Pancreas (tissue), 10 donors: ENCODE measurements around the gene MAP3K5. TPM values are rescaled to one million over a fixed set of nuclear protein-coding genes. Genes with fewer than 3 reads are reported as not detected.

Source experiments
- ATAC-seq, 4 donors: fragments of 200-7000 bp; cut with Tn5 transposase; one replicate each; pipeline versions ENCODE4 v1.8.0 to v1.9.1; 2020; ENCODE audit warnings: mild to moderate bottlenecking in 4 of 4, moderate library complexity in 4 of 4
- DNase-seq, 6 donors: peaks; one replicate each; pipeline ENCODE4 v3.0.0-alpha.2; 2020
- FAIRE-seq: peaks from 2 replicates; lab custom pipeline; 2012; peaks lifted over from hg19 to GRCh38; lab: Jason Lieb, UNC
- H3K27ac ChIP-seq, 4 donors: fragments of 200-600 bp; sonication (generic); 1 replicate in 3 of 4; 2 replicates in 1 of 4; pipeline versions ENCODE4 v1.5.0 to v1.8.0; 2020
- H3K27me3 ChIP-seq, 4 donors: fragments of 200-600 bp; one replicate each; pipeline ENCODE4 v1.8.0; 2021
- H3K36me3 ChIP-seq, 3 donors: fragments of 200-600 bp; sonication (generic) in 1 of 3; one replicate each; pipeline versions ENCODE4 v1.5.0 to v1.8.0; 2020 to 2021
- H3K4me1 ChIP-seq, 3 donors: fragments of 200-600 bp; one replicate each; pipeline ENCODE4 v1.8.0; 2021
- H3K4me3 ChIP-seq, 4 donors: fragments of 200-600 bp; sonication (generic) in 2 of 4; one replicate each; pipeline versions ENCODE4 v1.5.0 to v1.8.0; 2020 to 2021
- H3K9me3 ChIP-seq, 4 donors: fragments of 200-600 bp; one replicate each; pipeline ENCODE4 v1.8.0; 2021
- CTCF ChIP-seq, 4 donors: fragments of 200-600 bp; sonication (generic) in 3 of 4; IDR thresholded peaks; one replicate each; pipeline versions ENCODE4 v1.5.0 to v1.8.0; 2021; ENCODE audit warnings: antibody characterized with exemption in 4 of 4
- WGBS, 2 donors: extraction: QIAGEN DNeasy Blood & Tissue Kit; methylation state at CpG; one replicate each; pipeline ENCODE4 v1.1.7; 2013; 5-methylcytosine and 5-hydroxymethylcytosine counted together
- intact Hi-C, 3 donors: fragments of 100-400 bp; cut with DNase I; formaldehyde crosslinking; loops; one replicate each; pipeline versions ENCODE4 v1.11.1 to v1.14.2; 2022
- polyA plus RNA-seq, 2 donors: library from polyadenylated mRNA; stranded (reverse); fragments of 200-250 nt; gene quantifications; one replicate each; pipeline ENCODE4 v1.2.3, GENCODE V29; 2013
- total RNA-seq, 6 donors: library from RNA; stranded (reverse); fragmentation: NEBNext Ultra II Directional in 4 of 6; extraction: Animal tissue kit (Norgen Biotek cat#: 25700) in 4 of 6; gene quantifications; one replicate each; pipeline versions ENCODE4 v1.2.1 to v1.2.4, GENCODE V29; 2021 to 2023
- donor health status: healthy with polysubstance abuse.
- donor health status: DM: no; HTN: no; CAD: no; lungs with moderate emphysema.
- donor health status: DM: no; HTN: no; CAD: no.
- donor health status: control.
- donor health status: control.
- donor health status: Bipolar disorder and iron deficiency.
- donor health status: DM: yes; HTN: yes; CAD: no.
- donor health status: DM: no; HTN: no; CAD: no.
- donor health status: DM: no; HTN: no; CAD: no.
- donor health status: DM: yes; HTN: yes; CAD: no.

Gene MAP3K5
- total and polyA plus RNA-seq, 8 donors, result 6.7 to 28.6 (median 19.4) TPM

DNA sequence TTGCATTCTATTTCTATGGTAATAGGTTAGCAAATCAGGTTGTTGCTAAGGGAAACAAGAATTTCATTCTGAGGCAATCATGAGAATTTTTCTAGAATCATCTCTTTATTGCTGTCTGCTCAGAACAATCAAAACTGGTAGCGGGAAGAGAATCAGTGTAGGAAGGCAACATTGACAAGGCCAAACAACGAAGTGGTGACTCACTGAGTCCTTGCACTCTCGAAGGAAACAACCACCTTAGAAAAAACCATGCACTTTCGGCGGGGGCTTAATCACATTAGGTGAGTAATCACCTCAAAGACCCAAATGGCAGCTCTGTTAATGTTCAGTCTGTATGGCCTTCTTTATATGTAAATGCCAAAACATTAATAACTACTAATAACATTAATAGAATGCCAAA lies 163.3 kb downstream of the MAP3K5 start:
- no peak overlapping the region for H3K27ac ChIP-seq
- DNase-seq (no peak), ATAC-seq (no peak), FAIRE-seq (no peak)
- H3K4me1 ChIP-seq, result no peaks in the 10 kb centered on the region
- H3K9me3 ChIP-seq, result no peaks in the 10 kb centered on the region
- intact Hi-C loops, result no loop called here
- no peaks in the 10 kb centered on the region for H3K27me3 ChIP-seq
- H3K4me3 ChIP-seq, result no peak overlapping the region
- no peak for TF ChIP-seq CTCF (IDR thresholded peaks at IDR 0.05)
- 88 to 90% methylated on average over 5 of the region's 5 CpGs for WGBS, 2 donors
- no peaks in the 10 kb centered on the region for H3K36me3 ChIP-seq

DNA sequence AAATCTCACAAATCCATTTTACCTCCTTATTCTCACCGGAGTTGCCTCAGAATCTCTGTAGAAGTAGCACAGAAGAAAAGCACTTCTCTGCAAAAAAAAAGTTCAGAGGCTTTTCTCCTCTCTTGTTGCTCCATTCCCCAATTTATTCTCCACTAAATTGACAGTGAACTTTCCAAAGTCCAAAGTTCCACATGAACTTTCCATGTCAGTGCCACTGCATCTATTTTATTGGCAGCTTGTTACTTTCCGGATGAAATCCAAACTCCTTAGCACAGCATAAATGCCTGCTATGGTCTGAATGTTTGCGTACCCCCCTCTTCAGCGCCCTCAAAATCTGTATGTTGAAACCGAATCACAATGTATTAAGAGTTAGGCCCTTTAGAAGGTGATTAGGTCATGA lies 165.1 kb downstream of the MAP3K5 start:
- H3K9me3 ChIP-seq, result no peaks in the 10 kb centered on the region
- no peak overlapping the region for H3K4me3 ChIP-seq
- no peak for DNase-seq
- peaks cover 0 to under 1% (median 0%) of the 10 kb centered on the region in 3 donors for H3K36me3 ChIP-seq
- 79 to 89% methylated on average over 5 of the region's 5 CpGs for WGBS, 2 donors
- no peak for TF ChIP-seq CTCF (IDR thresholded peaks at IDR 0.05)
- no peaks in the 10 kb centered on the region for H3K4me1 ChIP-seq
- ATAC-seq, result no peak
- no peaks in the 10 kb centered on the region for H3K27me3 ChIP-seq
- no peak for FAIRE-seq
- H3K27ac ChIP-seq, result no peak overlapping the region
- intact Hi-C loops, result no loop called here

GRCh38 chr6:136625293-136625692 lies 167.0 kb downstream of the MAP3K5 start:
- H3K27ac ChIP-seq, result no peak overlapping the region
- TF ChIP-seq CTCF (IDR thresholded peaks at IDR 0.05), result no peak
- H3K36me3 ChIP-seq, result peaks cover 0 to 11% (median 0%) of the 10 kb centered on the region in 3 donors
- no peaks in the 10 kb centered on the region for H3K27me3 ChIP-seq
- intact Hi-C loops, result no loop called here
- no peaks in the 10 kb centered on the region for H3K4me1 ChIP-seq
- ATAC-seq (no peak), DNase-seq (no peak), FAIRE-seq (no peak)
- no peaks in the 10 kb centered on the region for H3K9me3 ChIP-seq
- no peak overlapping the region for H3K4me3 ChIP-seq
- 98 to 100% methylated on average over 1 of the region's 1 CpG for WGBS, 2 donors

GRCh38 chr6:136624347-136624746 lies 167.9 kb downstream of the MAP3K5 start:
- Histone ChIP-seq H3K27ac (no peak overlapping the region), H3K9me3 (no peaks in the 10 kb centered on the region), H3K4me3 (no peak overlapping the region), H3K27me3 (no peaks in the 10 kb centered on the region), H3K36me3 (peaks cover 0 to 11% (median 0%) of the 10 kb centered on the region in 3 donors), H3K4me1 (no peaks in the 10 kb centered on the region)
- no peak for FAIRE-seq
- no peak for DNase-seq
- no peak for TF ChIP-seq CTCF (IDR thresholded peaks at IDR 0.05)
- no peak for ATAC-seq
- intact Hi-C loops, result no loop called here

DNA sequence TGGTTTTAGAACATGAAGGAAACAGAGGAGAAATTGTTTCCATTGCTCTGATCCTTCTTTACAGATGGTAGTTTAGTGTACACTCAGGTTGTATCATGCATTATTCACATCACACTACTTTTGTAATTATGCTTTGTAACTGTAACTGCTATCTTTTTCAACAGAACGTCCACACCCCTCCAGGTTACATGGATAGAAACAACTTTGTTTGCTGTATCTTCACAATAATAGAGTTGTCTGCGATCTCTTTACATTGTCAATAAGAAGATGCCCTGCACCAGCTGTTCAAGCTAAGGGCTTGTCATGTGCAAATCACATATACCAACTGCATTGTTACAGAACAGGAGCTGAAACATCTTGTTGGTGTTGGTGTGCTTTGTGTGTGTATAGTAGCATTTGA lies 174.2 kb downstream of the MAP3K5 start:
- no peak for TF ChIP-seq CTCF (IDR thresholded peaks at IDR 0.05)
- H3K4me3 ChIP-seq, result no peak overlapping the region
- H3K9me3 ChIP-seq, result no peaks in the 10 kb centered on the region
- DNase-seq (no peak), ATAC-seq (no peak), FAIRE-seq (no peak)
- no peak overlapping the region for H3K27ac ChIP-seq
- intact Hi-C loops, result no loop called here
- no peaks in the 10 kb centered on the region for H3K27me3 ChIP-seq
- no peaks in the 10 kb centered on the region for H3K4me1 ChIP-seq
- H3K36me3 ChIP-seq, result peaks cover 0 to 11% (median 0%) of the 10 kb centered on the region in 3 donors
- 83 to 84% methylated on average over 2 of the region's 2 CpGs for WGBS, 2 donors
